HG02759 (cell line): Measurements from ENCODE around the gene FAM8A1.
A peak's percentile ranks its signal among the peaks of the same experiment; 100 is the strongest.
"Not testable (repeated sequence)": the region's sequence is repeated elsewhere in the genome, so short reads cannot be mapped to it uniquely, and the experiment has no call there.

ENCODE experiments used
- ATAC-seq: cut with Tn5 transposase; IDR thresholded peaks from one replicate; pipeline ENCODE4 v1.9.1; 2021; ENCODE audit warnings: mild to moderate bottlenecking, moderate library complexity; ENCODE audit not compliant: unreplicated experiment

FAM8A1 gene

GRCh38 chr6:17599877-17600526, at the start of gene FAM8A1:
Gene FAM8A1 (plus strand): TSS chr6:17600302. CDS start chr6:17600410, 108 bp downstream.
- ATAC-seq = peak; percentile 89

GRCh38 chr6:17551383-17551958, 48.6 kb upstream of the FAM8A1 start:
- ATAC-seq = no peak

DNA sequence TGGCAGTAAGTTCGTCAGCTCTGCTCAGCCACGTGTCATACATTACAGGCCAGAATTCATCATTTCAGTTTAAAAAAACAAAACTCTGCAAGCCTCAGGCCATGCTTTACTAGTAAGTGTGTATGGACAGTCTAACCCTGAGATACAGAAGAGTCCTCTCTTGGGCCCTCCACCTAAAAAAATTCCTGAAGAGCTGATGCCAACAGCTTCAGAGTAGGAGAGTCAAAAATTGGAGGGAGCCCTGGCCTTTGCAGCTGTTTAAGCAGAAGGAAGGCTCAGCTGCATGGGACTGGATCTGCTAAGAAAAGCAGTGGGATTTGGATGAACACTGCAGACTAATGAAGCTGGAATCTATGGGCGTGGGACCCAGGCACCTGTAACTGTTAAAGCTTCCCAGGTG, 47.2 kb upstream of the FAM8A1 start:
- ATAC-seq = no peak

DNA sequence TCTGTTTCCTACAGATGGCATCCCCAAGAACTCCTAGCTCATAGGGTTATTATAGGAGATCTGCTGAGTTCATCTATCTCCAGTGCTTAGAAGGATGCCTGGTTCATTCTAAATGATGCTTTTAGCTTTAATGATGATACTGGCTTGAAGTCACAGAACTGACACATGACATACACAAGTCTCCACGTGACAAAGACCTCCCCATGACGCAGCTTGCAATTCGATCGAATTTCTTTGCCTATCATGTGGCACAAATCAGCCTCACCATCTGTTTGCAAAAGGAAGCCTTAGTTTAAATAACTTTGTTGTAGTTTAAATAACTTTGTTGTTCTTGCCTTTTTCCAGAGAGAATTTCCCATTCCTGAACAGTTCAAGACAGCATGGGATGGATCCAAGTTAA, 44.1 kb upstream of the FAM8A1 start:
- no peak for ATAC-seq

- no peak for ATAC-seq
These were observed 37.5 kb upstream of the FAM8A1 start for GRCh38 chr6:17562636-17563035.

GRCh38 chr6:17565399-17565798, 34.7 kb upstream of the FAM8A1 start:
- ATAC-seq = no peak

- no peak for ATAC-seq
These were observed 25.1 kb upstream of the FAM8A1 start for GRCh38 chr6:17574866-17575560.

DNA sequence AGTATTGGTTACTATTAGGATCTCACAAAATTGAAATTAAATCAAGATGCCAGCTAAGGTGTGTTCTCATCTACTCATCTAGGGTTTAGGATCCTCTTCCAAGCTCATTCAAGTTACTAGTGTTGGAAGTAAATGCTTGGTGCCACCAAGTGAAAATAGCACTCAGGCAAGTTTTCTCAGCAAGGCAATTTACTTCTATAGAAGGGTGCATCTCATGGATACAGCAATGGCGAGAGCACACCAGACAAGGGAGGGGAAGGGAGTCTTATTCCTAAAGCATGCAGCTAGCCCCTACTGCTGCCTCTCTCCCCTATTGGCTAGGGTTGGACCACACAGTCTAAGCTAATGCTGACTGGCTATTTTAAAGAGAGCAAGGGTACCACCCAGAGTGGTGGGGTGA, 23.0 kb upstream of the FAM8A1 start:
- ATAC-seq = no peak

GRCh38 chr6:17580518-17581048, 19.5 kb upstream of the FAM8A1 start:
- peak; percentile 49 for ATAC-seq

- ATAC-seq = not testable (repeated sequence)
These were observed 18.8 kb upstream of the FAM8A1 start for GRCh38 chr6:17581282-17581681.

GRCh38 chr6:17583811-17584210, 16.3 kb upstream of the FAM8A1 start:
- ATAC-seq = no peak

- ATAC-seq = no peak
These were observed 15.8 kb upstream of the FAM8A1 start for GRCh38 chr6:17584241-17584803.

GRCh38 chr6:17585766-17586490, 14.2 kb upstream of the FAM8A1 start:
- ATAC-seq = no peak

DNA sequence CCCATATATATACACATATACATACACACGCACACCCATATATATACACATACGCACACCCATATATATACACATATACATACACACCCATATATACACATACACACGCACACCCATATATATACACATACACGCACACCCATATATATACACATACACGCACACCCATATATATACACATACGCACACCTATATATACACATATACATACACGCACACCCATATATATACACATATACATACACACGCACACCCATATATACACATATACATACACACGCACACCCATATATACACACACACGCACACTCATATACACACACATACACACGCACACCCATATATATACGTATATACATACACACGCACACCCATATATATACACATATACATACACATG, 13.5 kb upstream of the FAM8A1 start:
- ATAC-seq = not testable (repeated sequence)

GRCh38 chr6:17588011-17588410, 12.1 kb upstream of the FAM8A1 start:
- ATAC-seq = no peak

DNA sequence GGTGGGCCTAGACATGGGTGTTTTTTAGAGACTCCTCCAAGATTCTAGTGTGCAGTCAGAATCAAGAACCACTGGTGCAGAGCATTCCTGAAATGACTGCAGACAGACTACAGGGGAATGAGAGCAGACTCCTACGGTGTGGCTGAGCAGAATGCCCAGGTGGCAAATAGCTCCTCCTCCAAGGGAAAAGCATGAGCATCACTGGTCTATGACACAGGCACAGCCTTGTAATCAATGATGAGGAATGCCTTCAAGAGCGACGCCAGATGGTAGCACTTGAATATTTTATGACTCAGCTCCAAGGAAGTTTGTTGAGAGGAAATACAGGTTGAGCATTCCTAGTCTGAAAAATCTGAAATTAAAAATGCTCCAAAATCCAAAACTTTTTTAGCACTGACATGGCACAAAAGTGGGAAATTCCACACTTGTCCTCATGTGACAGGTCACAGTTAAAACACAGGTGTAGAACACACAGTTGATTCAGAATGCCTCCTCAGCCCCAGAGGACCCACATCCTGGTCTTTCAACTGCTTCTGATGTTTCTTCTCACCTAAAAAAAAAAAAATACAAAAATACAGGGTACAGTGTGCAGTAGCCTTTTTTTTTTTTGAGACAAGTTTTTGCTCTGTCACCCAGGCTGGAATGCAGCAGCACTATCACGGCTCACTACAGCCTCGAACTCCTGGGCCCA, 10.6 kb upstream of the FAM8A1 start:
- ATAC-seq = peak; percentile 62

DNA sequence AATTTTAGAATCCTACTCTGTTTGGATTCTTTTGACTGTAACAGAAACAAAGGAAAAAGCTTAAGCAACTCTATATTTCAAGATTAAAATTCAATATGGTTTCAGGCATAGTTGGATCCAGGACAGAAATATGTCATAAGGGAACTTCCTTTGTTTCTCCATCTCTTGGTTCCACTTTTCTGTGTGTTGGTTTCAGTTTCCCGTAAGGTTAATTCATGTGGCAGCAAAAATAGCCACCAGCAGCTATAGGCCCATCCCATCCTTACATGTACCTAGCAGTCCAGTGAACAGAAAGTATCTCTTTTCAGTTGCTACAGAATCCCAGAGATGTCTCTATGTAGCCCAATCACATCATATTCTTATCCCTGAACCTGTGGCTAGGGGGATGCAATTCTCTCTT, 8.8 kb upstream of the FAM8A1 start:
- no peak for ATAC-seq

- no peak for ATAC-seq
These were observed 6.9 kb upstream of the FAM8A1 start for GRCh38 chr6:17593246-17593645.

GRCh38 chr6:17596085-17596484, 4.0 kb upstream of the FAM8A1 start:
- no peak for ATAC-seq
